Measurements from ENCODE around the gene ZNF175. TPM values are rescaled to one million over a fixed set of nuclear protein-coding genes. Genes with fewer than 3 reads are reported as not detected.

ZNF175 gene
- total and polyA plus RNA-seq, 9 of the 15 experiments (the other 6 are each of a cell fraction or from before 2014, with no cell fraction given), result 3.7 to 37.9 (median 14.0) TPM

DNA sequence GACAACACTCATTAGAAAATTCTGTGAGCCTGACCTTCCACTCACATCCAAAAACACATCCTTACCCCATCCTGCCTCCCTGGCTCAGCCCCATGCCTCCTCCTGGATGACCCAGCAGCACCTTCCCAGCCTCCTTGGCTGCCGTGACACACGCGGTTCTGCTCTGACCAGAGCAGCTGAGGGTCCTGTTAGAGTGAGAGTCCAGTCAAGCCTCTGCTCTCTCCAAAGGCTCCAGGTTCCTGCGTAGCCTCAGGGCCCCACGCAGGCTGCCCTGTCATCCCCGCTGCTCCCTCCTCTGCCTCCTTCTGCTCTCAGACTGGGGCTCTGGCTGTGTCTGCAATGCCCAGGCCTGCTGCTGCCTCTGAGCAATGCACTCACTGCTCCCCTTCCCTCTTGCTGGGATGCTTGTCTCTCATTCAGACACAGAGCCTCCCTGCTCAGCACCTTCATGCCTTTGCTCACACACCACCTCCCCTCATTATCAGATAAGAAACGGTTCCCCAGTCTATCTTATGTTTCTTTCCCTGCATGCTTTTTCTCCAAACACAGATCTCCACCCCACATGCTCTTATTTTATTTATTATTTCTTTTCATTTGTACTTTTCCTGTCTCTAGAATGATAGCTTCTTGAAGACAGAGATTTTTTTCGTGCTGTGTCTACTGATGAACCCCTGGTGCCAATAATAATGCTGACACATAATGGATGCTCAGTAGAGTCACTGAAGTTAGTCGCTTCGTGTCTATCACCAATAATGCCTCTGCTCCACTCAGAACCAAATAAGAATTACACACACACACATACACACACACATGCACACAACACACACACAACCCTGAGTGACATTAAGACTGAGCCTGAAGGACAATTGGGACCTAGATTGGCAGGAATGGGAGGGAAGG is 29.4 kb upstream of the ZNF175 start (continued):
- no peak for TF ChIP-seq ZNF830 (CRISPR knock-in tag; IDR thresholded peaks at IDR 0.05)
- TF ChIP-seq, protein P1, sequence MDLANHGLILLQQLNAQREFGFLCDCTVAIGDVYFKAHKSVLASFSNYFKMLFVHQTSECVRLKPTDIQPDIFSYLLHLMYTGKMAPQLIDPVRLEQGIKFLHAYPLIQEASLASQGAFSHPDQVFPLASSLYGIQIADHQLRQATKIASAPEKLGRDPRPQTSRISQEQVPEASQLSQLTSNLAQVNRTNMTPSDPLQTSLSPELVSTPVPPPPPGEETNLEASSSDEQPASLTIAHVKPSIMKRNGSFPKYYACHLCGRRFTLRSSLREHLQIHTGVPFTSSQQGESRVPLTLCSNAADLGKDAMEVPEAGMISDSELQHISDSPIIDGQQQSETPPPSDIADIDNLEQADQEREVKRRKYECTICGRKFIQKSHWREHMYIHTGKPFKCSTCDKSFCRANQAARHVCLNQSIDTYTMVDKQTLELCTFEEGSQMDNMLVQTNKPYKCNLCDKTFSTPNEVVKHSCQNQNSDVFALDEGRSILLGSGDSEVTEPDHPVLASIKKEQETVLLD (IDR thresholded peaks at IDR 0.05), result no peak
- no peak for TF ChIP-seq ZFP36 (IDR thresholded peaks at IDR 0.05; ENCODE audit: low read depth, low read length, partially characterized antibody)
- TF ChIP-seq RFX7 (CRISPR knock-in tag; IDR thresholded peaks at IDR 0.05), result no peak
- TF ChIP-seq FOXJ3 (CRISPR knock-in tag; IDR thresholded peaks at IDR 0.05), result no peak
- TF ChIP-seq ASH1L (IDR thresholded peaks at IDR 0.05; ENCODE audit: borderline replicate concordance, low read depth, partially characterized antibody), result no peak
- TF ChIP-seq CREB1 (IDR thresholded peaks at IDR 0.05), result no peak
- no peak for TF ChIP-seq CREB1 (CRISPR knock-in tag; IDR thresholded peaks at IDR 0.05)
- TF ChIP-seq WHSC1 (IDR thresholded peaks at IDR 0.05; ENCODE audit: low read length), result peak; percentile 54
- TF ChIP-seq RBM22 (IDR thresholded peaks at IDR 0.05; ENCODE audit: low read depth, low read length, poor library complexity, severe bottlenecking), result no peak
- no peak for TF ChIP-seq SUPT5H (IDR thresholded peaks at IDR 0.05)
- TF ChIP-seq NCOR1 (IDR thresholded peaks at IDR 0.05), result no peak
- TF ChIP-seq ZNF197 (CRISPR knock-in tag; IDR thresholded peaks at IDR 0.05; ENCODE audit: low read depth), result 0 out of 2 replicates have a peak, but pooled peaks have one; percentile 28
- TF ChIP-seq CHD1 (IDR thresholded peaks at IDR 0.05; ENCODE audit: low read length), result no peak
- 0 out of 2 replicates have a peak, but pooled peaks have one; percentile 49 for TF ChIP-seq SMAD4 (CRISPR knock-in tag; conservative IDR thresholded peaks at IDR 0.05)
- TF ChIP-seq, protein P2, sequence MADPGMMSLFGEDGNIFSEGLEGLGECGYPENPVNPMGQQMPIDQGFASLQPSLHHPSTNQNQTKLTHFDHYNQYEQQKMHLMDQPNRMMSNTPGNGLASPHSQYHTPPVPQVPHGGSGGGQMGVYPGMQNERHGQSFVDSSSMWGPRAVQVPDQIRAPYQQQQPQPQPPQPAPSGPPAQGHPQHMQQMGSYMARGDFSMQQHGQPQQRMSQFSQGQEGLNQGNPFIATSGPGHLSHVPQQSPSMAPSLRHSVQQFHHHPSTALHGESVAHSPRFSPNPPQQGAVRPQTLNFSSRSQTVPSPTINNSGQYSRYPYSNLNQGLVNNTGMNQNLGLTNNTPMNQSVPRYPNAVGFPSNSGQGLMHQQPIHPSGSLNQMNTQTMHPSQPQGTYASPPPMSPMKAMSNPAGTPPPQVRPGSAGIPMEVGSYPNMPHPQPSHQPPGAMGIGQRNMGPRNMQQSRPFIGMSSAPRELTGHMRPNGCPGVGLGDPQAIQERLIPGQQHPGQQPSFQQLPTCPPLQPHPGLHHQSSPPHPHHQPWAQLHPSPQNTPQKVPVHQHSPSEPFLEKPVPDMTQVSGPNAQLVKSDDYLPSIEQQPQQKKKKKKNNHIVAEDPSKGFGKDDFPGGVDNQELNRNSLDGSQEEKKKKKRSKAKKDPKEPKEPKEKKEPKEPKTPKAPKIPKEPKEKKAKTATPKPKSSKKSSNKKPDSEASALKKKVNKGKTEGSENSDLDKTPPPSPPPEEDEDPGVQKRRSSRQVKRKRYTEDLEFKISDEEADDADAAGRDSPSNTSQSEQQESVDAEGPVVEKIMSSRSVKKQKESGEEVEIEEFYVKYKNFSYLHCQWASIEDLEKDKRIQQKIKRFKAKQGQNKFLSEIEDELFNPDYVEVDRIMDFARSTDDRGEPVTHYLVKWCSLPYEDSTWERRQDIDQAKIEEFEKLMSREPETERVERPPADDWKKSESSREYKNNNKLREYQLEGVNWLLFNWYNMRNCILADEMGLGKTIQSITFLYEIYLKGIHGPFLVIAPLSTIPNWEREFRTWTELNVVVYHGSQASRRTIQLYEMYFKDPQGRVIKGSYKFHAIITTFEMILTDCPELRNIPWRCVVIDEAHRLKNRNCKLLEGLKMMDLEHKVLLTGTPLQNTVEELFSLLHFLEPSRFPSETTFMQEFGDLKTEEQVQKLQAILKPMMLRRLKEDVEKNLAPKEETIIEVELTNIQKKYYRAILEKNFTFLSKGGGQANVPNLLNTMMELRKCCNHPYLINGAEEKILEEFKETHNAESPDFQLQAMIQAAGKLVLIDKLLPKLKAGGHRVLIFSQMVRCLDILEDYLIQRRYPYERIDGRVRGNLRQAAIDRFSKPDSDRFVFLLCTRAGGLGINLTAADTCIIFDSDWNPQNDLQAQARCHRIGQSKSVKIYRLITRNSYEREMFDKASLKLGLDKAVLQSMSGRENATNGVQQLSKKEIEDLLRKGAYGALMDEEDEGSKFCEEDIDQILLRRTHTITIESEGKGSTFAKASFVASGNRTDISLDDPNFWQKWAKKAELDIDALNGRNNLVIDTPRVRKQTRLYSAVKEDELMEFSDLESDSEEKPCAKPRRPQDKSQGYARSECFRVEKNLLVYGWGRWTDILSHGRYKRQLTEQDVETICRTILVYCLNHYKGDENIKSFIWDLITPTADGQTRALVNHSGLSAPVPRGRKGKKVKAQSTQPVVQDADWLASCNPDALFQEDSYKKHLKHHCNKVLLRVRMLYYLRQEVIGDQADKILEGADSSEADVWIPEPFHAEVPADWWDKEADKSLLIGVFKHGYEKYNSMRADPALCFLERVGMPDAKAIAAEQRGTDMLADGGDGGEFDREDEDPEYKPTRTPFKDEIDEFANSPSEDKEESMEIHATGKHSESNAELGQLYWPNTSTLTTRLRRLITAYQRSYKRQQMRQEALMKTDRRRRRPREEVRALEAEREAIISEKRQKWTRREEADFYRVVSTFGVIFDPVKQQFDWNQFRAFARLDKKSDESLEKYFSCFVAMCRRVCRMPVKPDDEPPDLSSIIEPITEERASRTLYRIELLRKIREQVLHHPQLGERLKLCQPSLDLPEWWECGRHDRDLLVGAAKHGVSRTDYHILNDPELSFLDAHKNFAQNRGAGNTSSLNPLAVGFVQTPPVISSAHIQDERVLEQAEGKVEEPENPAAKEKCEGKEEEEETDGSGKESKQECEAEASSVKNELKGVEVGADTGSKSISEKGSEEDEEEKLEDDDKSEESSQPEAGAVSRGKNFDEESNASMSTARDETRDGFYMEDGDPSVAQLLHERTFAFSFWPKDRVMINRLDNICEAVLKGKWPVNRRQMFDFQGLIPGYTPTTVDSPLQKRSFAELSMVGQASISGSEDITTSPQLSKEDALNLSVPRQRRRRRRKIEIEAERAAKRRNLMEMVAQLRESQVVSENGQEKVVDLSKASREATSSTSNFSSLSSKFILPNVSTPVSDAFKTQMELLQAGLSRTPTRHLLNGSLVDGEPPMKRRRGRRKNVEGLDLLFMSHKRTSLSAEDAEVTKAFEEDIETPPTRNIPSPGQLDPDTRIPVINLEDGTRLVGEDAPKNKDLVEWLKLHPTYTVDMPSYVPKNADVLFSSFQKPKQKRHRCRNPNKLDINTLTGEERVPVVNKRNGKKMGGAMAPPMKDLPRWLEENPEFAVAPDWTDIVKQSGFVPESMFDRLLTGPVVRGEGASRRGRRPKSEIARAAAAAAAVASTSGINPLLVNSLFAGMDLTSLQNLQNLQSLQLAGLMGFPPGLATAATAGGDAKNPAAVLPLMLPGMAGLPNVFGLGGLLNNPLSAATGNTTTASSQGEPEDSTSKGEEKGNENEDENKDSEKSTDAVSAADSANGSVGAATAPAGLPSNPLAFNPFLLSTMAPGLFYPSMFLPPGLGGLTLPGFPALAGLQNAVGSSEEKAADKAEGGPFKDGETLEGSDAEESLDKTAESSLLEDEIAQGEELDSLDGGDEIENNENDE (IDR thresholded peaks at IDR 0.05; ENCODE audit: low read depth, low read length), result no peak

All from K562 (cell line).